Measurements from ENCODE around the gene ZSWIM6. TPM values are rescaled to one million over a fixed set of nuclear protein-coding genes. Genes with fewer than 3 reads are reported as not detected.
"Not testable (repeated sequence)": the region's sequence is repeated elsewhere in the genome, so short reads cannot be mapped to it uniquely, and the experiment has no call there.

ZSWIM6 gene
- total RNA-seq, 1 experiment from 2014 or later = 10.8 TPM

DNA sequence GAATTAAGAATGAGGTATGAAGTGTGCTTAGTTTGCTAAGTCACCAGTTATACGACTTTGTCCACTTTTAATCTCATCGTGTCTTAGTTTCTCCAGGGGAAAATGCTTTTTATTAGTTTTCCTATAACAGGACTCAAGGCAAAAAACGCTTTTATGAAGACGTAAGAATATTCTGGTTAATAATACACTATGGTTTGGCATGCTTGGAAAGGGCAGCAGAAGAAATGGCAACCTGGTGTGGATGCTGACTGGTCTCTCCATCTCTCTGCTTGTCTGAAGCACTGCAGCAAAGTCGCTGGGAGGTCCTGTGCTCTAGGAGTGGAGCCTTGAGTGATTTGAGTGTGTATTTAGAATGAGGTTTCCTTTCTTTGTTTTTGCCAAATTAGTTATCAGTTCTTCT, 78.8 kb downstream of the ZSWIM6 start:
- CTCF ChIA-PET = no interaction called here

DNA sequence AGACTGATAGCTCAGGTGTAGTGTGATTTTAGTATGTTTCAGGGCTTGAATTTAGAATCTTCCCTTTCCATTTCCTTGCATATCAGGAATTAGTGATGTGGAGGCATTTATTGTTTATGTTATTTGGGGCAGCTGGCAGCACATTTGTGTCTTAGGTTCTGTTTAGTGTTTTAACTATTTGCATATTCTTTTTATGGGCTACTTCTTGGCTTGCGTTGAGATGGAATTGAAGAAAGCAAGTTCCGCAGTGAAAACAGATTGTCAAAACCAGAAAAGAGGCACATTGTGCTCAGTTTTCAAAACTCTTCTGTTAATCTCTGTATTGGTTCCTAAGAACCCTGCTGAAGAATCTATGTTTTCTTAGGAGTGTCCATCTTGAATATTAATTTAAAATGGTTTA, 80.3 kb downstream of the ZSWIM6 start:
- intact Hi-C loops (cut with micrococcal nuclease; ENCODE audit: unreplicated experiment) = no loop called here

More for the DNA sequence above, 78.8 kb downstream of the ZSWIM6 start:
- POLR2A ChIA-PET = no interaction called here
- Histone ChIP-seq H3K4me1 (ENCODE audit: control insufficient read depth, insufficient read depth, low read length) (peaks cover 19% of the 10 kb centered on the region; the same call in 1 of the 2 replicates), H3K27ac (ENCODE audit: low read length) (no peak overlapping the region), H3K36me3 (ENCODE audit: control insufficient read depth, insufficient read depth, low read length) (no peaks in the 10 kb centered on the region), H3K4me3 (ENCODE audit: low read depth in 2 of 2, low read length in 2 of 2) (no peak overlapping the region), H3K9me3 (ENCODE audit: control insufficient read depth, insufficient read depth, low read depth, low read length) (no peaks in the 10 kb centered on the region), H3K27me3 (ENCODE audit: control insufficient read depth, insufficient read depth, low read length) (no peaks in the 10 kb centered on the region)
- ATAC-seq (no peak), DNase-seq (ENCODE audit: low read depth, low spot score) (no peak)
- BruUV-seq (replicated peaks) = no TSS peak
- intact Hi-C loops (cut with micrococcal nuclease; ENCODE audit: unreplicated experiment) (no loop called here), in situ Hi-C loops (cut with HindIII; ENCODE audit: low pct_unique_long_range_greater_than_20kb, low sequenced_read_pairs) (no loop called here)
- TF ChIP-seq, protein P1, sequence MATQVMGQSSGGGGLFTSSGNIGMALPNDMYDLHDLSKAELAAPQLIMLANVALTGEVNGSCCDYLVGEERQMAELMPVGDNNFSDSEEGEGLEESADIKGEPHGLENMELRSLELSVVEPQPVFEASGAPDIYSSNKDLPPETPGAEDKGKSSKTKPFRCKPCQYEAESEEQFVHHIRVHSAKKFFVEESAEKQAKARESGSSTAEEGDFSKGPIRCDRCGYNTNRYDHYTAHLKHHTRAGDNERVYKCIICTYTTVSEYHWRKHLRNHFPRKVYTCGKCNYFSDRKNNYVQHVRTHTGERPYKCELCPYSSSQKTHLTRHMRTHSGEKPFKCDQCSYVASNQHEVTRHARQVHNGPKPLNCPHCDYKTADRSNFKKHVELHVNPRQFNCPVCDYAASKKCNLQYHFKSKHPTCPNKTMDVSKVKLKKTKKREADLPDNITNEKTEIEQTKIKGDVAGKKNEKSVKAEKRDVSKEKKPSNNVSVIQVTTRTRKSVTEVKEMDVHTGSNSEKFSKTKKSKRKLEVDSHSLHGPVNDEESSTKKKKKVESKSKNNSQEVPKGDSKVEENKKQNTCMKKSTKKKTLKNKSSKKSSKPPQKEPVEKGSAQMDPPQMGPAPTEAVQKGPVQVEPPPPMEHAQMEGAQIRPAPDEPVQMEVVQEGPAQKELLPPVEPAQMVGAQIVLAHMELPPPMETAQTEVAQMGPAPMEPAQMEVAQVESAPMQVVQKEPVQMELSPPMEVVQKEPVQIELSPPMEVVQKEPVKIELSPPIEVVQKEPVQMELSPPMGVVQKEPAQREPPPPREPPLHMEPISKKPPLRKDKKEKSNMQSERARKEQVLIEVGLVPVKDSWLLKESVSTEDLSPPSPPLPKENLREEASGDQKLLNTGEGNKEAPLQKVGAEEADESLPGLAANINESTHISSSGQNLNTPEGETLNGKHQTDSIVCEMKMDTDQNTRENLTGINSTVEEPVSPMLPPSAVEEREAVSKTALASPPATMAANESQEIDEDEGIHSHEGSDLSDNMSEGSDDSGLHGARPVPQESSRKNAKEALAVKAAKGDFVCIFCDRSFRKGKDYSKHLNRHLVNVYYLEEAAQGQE (IDR thresholded peaks at IDR 0.05; ENCODE audit: insufficient read depth in 1 of 2, low read depth in 2 of 2, low read length in 1 of 2) = no peak

DNA sequence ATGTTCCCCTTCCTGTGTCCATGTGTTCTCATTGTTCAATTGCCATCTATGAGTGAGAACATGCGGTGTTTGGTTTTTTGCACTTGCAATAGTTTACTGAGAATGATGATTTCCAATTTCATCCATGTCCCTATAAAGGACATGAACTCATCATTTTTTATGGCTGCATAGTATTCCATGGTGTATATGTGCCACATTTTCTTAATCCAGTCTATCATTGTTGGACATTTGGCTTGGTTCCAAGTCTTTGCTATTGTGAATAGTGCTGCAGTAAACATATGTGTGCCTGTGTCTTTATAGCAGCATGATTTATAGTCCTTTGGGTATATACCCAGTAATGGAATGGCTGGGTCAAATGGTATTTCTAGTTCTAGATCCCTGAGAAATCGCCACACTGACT, 81.1 kb downstream of the ZSWIM6 start:
- BruUV-seq (replicated peaks); H3K9me3 ChIP-seq (ENCODE audit: control insufficient read depth, insufficient read depth, low read depth, low read length); intact Hi-C loops (cut with micrococcal nuclease; ENCODE audit: unreplicated experiment); CTCF ChIA-PET; H3K27ac ChIP-seq (ENCODE audit: low read length); ATAC-seq; H3K4me3 ChIP-seq (ENCODE audit: low read depth in 2 of 2, low read length in 2 of 2); H3K27me3 ChIP-seq (ENCODE audit: control insufficient read depth, insufficient read depth, low read length); in situ Hi-C loops (cut with HindIII; ENCODE audit: low pct_unique_long_range_greater_than_20kb, low sequenced_read_pairs); DNase-seq (ENCODE audit: low read depth, low spot score); H3K36me3 ChIP-seq (ENCODE audit: control insufficient read depth, insufficient read depth, low read length): not testable (repeated sequence)
- H3K4me1 ChIP-seq (ENCODE audit: control insufficient read depth, insufficient read depth, low read length) = peaks cover 20% of the 10 kb centered on the region; the same call in 1 of the 2 replicates
- POLR2A ChIA-PET = interaction anchor here (0.6 kb wide), 1 partner anchor 318 kb away, joined by 5 read pairs; no protein-coding TSS in a partner anchor

More for the DNA sequence above, 80.3 kb downstream of the ZSWIM6 start:
- H3K27me3 ChIP-seq (ENCODE audit: control insufficient read depth, insufficient read depth, low read length) = no peaks in the 10 kb centered on the region
- TF ChIP-seq TCF7L2 (IDR thresholded peaks at IDR 0.05; ENCODE audit: low read depth, low read length) (no peak), POLR2AphosphoS5 (IDR thresholded peaks at IDR 0.05; ENCODE audit: low read depth, low read length) (no peak), SIN3A (IDR thresholded peaks at IDR 0.05; ENCODE audit: borderline replicate concordance, insufficient read depth, low read depth, low read length) (no peak)
- TF ChIP-seq, protein P1 (IDR thresholded peaks at IDR 0.05; ENCODE audit: insufficient read depth in 1 of 2, low read depth in 2 of 2, low read length in 1 of 2) = no peak
- TF ChIP-seq, protein P2, sequence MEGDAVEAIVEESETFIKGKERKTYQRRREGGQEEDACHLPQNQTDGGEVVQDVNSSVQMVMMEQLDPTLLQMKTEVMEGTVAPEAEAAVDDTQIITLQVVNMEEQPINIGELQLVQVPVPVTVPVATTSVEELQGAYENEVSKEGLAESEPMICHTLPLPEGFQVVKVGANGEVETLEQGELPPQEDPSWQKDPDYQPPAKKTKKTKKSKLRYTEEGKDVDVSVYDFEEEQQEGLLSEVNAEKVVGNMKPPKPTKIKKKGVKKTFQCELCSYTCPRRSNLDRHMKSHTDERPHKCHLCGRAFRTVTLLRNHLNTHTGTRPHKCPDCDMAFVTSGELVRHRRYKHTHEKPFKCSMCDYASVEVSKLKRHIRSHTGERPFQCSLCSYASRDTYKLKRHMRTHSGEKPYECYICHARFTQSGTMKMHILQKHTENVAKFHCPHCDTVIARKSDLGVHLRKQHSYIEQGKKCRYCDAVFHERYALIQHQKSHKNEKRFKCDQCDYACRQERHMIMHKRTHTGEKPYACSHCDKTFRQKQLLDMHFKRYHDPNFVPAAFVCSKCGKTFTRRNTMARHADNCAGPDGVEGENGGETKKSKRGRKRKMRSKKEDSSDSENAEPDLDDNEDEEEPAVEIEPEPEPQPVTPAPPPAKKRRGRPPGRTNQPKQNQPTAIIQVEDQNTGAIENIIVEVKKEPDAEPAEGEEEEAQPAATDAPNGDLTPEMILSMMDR (IDR thresholded peaks at IDR 0.05) = no peak
- H3K9me3 ChIP-seq (ENCODE audit: control insufficient read depth, insufficient read depth, low read depth, low read length) = no peaks in the 10 kb centered on the region
- BruUV-seq (replicated peaks) = no TSS peak
- H3K36me3 ChIP-seq (ENCODE audit: control insufficient read depth, insufficient read depth, low read length) = no peaks in the 10 kb centered on the region
- H3K27ac ChIP-seq (ENCODE audit: low read length) = no peak overlapping the region
- in situ Hi-C loops (cut with HindIII; ENCODE audit: low pct_unique_long_range_greater_than_20kb, low sequenced_read_pairs) = no loop called here
- DNase-seq (ENCODE audit: low read depth, low spot score) (no peak), ATAC-seq (no peak)
- H3K4me3 ChIP-seq (ENCODE audit: low read depth in 2 of 2, low read length in 2 of 2) = no peak overlapping the region
- H3K4me1 ChIP-seq (ENCODE audit: control insufficient read depth, insufficient read depth, low read length) = peaks cover 26% of the 10 kb centered on the region; the same call in 1 of the 2 replicates
- ChIA-PET POLR2A (no interaction called here), CTCF (no interaction called here)
